Activated CD4-positive, alpha-beta T cell treated with anti-CD3 and anti-CD28 coated beads, Interleukin-2, amount 50 U/mL, for 16 hours (primary cell): ENCODE measurements around the gene RYR2.
A peak's percentile ranks its signal among the peaks of the same experiment; 100 is the strongest.

Source experiments
- DNase-seq: peaks from one replicate; pipeline ENCODE4 v3.0.0-alpha.2; 2020

RYR2 gene

DNA sequence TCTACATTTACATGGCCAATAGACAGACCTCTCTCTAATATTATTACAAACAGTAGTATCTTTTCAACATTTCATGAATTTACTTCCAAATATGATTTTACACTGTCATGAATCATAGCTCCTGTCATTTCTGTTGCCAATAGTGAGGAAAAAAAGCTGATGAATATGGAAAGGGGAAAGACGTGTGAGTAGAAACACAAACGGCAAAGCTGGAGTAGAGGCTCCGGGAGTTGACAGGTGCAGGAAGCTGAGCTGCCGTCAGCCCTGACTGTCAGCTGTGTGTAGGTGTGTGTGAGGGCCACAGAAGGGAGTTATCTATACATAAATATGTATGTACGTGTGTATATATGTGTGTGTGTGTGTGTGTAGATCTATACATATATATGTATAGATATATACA lies 431.9 kb downstream of the RYR2 start:
- no peak for DNase-seq

DNA sequence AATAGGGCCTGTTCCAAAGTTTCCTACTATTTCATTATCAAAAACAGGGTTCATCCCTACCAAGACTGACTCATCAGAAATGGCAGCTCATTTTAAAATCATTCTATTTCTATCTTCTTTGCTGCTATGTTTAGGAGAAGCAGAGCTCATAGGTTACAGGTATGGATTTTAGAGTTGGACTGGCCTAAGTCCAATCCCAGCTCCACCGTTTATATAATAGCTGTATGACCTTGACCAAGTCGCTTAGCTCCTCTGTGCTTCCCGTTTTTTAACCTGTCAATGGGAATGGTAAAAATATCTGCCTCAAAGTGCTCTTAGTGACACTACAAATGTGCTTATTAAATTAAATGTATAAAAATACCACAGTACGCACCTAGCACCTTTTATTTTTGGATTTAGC lies 436.1 kb downstream of the RYR2 start:
- no peak for DNase-seq

DNA sequence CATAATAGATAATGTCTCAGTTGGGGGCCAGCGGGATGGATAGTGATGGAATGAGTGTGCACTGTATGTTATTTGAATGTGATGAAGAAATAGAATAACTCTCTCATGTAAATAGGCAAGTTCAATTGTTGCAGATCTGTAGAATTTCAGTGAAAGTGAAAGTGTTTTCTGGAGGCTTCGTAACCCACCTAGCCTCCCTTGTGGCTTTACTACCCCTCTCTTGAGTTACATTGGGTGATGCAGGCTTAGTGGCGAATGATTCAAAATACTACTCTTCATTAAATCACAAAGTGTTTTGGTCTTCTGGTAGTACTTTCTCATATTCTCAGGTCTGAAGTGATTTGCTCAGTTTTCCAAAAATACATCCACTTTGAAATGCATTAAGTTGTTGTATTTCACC lies 436.9 kb downstream of the RYR2 start:
- no peak for DNase-seq

DNA sequence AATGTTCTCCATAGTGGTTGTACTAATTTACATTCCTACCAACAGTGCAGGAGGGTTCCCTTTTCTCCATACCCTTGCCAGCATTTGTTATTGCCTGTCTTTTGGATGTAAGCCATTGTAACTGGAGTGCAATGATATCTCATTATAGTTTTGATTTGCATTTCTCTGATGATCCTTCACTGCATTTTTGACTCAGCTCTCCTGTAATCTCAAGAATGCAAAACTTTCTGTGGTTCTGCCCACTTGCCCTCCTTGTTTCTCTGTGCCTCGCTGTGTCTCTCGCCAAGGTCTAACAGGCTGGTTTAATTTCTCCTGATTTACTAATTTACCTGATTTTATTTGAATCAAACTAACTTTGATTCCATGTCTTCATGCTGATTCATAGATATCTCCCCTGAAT lies 440.8 kb downstream of the RYR2 start:
- no peak for DNase-seq

DNA sequence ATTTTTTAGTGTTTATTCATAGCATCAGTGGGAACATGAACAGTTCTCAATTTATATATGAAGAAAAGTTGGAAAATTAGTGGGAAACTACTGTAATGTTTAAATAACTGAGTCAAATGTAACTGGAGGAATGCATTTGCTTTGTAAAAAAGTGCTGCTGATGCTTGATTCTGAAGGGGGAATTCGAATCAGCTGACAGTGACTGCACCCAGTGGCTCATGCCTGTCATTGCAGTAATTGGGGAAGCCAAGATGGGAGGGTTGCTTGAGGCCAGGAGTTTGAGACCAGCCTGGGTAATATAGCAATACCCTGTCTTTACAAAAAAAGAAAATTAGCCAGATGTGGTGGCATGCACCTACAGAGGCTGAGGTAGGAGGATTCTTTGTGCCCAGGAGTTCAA lies 450.4 kb downstream of the RYR2 start:
- no peak for DNase-seq

DNA sequence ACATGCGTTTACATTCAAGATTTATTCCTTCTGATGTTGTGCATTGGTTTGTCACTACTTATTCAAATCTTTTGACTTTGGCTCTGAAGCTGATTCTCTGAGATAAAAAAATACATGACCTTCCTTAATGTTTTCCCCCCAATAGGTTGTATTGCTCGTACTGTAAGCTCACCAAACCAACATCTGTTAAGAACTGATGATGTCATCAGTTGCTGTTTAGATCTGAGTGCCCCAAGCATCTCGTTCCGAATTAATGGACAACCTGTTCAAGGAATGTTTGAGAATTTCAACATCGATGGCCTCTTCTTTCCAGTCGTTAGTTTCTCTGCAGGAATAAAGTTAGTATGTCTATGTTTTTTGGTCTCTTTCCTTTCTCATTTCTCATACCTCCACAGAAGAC lies 458.6 kb downstream of the RYR2 start:
- no peak for DNase-seq

DNA sequence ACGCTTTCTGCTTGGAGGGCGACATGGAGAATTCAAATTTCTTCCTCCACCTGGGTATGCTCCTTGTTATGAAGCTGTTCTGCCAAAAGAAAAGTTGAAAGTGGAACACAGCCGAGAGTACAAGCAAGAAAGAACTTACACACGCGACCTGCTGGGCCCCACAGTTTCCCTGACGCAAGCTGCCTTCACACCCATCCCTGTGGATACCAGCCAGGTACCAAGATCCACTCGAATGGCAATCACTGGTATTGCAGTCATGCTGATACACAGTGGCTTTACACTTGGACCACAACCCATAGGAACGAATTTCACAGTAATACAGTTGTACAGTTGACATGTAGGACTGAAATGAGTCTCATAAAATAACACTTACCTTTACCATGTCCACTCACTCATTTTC lies 461.3 kb downstream of the RYR2 start:
- no peak for DNase-seq

DNA sequence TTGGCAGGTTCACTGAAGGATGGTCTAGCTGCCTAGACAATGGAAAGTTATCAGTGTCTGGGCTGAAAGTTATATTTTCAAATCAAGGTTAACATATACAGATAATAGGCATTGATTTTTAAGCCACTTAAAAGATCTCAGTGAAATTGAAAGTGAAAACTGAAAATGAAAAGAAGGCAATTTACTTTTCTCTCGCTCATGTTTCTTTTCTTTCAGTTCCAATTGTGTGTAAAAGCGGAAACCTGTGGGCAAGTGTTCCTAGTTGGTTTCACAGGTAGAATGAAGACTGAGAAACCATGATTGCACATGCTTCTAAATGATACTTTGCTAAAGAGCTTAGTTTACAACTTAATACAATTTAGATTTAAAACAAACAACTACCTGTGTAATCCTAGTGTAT lies 465.0 kb downstream of the RYR2 start:
- peak; percentile 44 for DNase-seq

DNA sequence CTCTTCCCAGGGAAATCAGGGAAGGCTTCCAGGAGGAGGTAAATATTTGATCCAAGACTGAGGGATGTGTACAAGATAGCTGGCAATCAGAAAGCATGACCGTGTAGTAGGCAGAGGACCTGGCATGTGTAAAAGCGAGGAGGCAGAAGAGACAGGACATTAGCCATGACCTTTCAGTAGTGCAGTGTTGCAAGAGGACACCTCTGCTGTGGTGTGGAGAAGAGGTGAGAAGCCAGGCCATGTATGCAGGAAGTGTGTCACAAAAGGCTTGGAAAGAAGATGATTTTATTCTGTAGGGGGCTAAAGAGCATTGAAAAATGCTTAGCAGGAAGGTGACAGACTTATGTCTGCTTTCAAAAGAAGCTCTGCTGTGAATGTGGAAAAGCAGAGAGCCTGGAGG lies 467.8 kb downstream of the RYR2 start:
- DNase-seq, result no peak

DNA sequence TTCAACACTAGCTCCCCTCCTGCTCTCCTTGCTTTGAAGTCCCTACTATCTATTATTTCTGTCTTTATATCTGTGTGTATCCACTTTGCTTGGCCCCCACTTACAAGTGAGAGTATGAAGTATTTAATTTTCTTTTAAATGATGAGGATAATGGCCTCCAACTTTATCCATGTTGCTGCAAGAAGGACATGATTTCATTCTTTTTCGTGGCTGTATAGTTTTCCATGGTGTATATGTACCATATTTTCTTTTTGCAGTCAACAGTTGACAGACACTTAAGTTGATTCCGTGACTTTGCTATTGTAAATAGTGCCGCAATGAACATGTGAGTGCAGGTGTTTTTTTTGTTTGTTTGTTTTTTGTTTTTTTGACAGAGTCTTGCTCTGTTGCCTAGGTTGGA lies 483.1 kb downstream of the RYR2 start:
- DNase-seq, result no peak

DNA sequence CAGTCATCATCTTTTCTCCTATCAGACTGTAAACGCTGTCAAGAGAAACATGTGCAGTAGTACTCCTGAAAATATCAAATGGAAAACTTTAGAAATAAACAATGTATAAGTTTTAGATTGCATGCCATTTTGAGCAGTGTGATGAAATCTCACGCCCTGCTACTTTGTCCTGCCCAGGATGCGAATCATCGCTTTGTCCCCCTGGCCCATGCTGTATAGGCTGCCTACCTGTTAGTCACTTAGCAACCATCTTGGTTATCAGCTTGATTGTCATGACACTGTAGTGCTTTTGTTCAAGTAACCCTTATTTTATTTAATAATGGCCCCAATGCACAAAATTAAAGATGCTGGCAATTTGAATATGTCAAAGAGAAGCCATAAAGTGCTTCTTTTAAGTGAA lies 485.8 kb downstream of the RYR2 start:
- DNase-seq, result no peak

DNA sequence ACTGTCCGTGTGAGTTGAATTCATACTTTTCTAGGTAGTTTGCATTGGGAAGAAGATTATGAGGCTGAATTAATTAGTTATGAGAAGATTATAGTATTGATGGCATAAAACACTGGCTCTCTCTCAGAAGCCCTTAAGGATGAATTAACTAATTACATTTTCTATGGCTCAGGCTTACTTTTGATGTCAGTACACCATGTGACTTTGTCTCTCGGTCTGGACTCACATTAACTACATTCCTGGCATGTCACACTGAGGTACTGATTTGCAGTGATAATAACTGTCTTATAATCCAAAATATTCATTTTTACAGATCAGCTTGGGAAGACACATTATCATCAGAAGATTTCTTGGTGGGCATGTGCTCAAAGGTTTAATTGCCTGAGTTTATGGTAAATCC lies 486.6 kb downstream of the RYR2 start:
- no peak for DNase-seq

DNA sequence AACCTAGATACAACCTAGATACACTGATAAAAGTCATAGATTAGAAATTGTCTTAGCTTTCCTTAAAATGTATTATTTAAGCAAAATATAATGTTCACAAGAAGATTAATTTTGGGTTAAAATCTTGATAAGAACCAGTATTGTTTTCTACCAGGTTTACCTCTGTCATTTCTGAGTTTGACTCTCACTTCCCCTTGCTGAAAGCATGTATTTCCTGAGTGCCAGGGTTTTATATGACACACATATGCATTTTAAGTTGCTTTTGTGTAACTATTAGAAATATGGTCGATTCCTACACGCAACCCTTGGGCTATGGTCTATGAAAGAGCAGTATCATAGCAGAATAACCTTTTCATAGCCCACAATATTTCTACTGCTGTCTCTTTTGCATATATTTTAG lies 497.1 kb downstream of the RYR2 start:
- DNase-seq, result no peak

DNA sequence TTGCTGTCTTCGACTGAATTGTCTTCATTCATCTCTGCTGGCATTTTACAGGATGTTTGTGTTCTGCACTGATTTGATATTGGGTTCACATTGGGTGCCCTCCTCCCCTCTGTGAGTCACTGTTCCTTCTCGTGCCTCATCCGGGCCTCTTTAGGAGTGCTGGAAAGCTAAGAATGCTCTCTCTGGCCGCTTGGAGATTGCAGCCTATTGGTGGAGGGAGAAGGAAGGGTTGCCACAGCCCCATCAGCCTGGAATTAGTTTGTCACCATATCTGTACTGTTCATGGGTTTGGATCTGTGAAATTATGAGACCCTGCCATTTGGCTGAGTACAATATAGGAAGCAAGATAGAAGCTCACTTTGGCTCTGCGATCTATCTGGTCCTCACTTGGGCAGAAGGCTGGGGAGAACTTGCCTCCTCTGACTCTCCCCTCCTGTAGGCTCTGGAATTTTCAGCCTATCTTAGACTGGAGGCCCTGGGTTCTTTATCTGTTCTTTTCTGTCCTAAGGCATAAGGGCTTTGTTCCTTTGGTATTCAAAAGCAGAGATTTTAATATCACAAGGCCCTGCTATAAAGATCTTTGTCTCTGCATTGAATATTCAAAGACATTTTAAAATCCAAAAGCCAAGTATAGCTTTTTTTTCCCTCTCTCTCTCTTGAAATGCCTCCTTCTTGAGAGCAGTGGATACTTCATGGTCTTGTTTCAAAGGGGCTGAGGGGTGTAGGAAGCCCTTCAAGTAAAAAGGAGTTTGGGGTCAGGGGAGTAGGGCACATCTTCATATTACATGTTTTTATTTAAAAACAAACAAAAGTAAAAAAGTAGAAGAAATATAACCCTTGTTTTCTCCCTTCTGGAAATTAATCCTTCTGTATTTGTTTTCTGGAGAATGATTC lies 500.8 kb downstream of the RYR2 start:
- no peak for DNase-seq

DNA sequence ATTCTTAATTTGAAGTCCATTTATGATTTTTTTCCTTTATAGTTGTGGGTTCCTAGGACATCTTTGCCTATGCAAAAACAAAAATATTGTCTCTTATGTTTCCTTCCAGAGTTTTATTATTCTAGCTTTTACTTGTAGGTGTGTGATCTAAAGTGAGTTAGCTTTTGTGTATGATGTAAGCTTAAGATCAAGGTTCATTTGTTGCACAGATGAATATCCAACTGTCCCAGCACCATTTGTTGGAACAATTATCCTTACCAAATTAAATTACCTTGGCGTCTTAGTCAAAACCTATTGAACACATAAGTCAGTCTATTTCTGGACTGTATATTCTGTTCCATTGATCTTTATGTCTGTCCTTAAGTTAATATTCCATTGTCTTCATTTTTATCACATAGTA lies 511.1 kb downstream of the RYR2 start:
- DNase-seq, result no peak

DNA sequence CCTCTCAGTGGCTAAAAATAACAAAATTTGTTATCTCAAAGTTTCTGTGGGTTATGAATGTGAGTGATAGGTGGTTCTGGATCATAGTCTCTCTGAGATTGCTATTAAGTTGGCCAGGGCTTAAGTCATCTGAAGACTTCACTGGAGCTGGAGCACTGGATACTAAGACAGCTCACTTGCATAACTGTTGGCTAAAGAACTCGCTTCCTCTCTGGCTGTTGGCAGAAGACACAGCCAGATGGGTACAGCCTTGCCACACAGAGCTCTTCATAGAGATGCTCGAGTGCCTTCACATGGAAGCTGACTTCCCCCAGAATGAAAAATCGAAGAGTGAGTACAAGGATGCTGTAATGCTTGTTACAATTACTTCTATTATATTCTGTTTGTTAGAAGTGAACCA lies 514.9 kb downstream of the RYR2 start:
- DNase-seq, result no peak

DNA sequence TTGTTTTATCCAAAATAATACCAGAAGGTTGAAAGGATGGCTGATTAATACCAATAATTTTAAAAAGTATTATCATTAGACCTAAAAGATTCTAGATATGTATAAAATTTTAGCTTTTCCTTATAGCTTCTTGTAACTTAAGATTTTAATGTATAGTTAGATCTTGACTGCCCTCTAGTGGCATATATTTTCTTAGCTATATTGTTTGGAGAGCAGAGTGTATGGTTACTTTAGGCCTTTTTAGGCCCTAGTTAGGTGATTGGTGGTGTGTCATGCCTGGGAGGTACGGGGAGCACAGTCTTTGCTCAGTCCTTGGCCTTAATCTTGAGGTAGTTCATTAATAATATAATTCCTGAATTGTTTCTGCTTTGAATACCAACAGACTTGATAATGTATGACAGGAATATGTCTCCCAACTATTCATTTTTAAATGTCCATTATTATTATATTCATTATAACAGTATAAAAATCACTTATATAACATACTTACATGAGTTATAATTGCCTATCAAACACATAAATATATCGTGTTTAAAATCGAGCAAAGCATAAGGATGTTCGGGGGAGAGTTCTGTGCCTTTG lies 520.3 kb downstream of the RYR2 start:
- DNase-seq, result peak; percentile 61

DNA sequence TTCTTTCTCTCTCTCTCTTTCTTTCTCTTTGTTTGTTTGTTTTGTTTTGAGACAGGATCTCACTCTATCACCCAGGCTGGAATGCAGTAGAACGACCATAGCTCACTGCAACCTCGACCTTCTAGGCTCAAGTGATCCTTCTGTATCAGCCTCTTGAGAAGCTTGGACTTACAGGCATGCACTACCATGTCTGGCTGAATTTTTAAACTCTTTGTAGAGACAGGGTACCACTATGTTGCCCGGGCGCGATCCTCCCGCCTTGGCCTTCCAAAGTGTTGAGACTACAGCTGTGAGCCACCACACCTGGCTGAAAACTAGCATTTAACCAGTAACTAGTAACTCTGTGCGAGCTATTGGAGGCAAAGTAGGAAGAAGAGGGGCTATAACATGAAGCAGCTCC lies 523.3 kb downstream of the RYR2 start:
- no peak for DNase-seq

DNA sequence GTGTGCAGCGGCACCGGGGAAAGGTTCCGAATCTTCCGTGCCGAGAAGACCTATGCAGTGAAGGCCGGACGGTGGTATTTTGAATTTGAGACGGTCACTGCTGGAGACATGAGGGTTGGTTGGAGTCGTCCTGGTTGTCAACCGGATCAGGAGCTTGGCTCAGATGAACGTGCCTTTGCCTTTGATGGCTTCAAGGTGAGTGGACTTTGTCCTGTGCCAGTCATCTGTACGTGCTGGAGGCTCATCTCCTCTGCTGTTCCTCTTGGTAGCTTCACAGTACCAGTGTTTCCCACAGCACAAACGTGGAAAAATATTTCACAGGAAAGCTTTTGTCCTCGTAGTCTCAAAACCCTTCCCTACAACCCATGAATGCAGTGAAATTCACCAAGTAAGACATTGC lies 524.6 kb downstream of the RYR2 start:
- no peak for DNase-seq

DNA sequence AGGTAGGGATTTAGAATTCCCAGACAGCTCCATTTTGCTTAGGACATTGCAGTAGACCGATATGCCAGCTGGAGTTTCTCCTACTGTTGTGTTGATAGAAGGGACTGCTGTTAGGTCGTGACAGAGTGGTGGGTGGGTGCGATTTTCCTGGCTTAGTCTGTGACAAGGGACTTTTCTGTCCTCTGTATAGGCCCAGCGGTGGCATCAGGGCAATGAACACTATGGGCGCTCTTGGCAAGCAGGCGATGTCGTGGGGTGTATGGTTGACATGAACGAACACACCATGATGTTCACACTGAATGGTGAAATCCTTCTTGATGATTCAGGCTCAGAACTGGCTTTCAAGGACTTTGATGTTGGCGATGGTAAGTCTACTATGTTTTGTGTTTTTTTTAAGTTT lies 527.0 kb downstream of the RYR2 start:
- no peak for DNase-seq

DNA sequence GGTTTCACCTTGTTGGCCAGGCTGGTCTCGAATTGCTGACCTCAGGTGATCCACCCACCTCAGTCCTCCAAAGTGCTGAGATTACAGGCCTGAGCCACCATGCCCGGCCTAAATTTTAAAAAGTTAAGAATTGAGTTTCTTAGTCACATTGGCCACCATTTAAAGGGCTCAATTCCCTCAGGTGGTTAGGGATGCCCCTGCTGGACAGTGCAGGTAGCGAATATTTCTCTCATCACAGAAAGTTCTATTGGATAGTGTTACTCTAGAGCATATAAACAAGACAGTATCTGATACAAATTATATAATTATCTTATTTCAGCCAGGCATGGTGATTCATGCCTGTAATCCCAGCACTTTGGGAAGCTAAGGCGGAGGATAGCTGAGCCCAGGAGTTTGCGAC lies 528.5 kb downstream of the RYR2 start:
- no peak for DNase-seq

DNA sequence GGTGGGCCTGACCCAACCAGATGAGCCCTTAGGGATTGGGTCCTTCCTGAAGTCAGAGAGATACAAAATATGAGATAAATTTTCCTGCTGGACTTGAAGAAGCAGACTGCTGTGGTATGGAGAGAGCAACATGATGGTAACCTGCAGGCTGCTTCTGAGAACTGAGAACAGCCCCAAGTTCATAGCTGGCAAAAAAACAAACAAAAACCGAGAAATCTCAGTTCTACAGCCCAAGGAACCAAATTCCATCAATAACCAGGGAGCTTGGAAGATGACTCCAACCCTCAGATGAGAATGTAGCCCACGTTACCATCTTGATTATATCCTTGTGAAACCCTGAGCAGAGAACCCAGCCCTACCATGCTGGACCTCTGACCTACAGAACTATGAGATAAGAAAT lies 532.6 kb downstream of the RYR2 start:
- DNase-seq, result no peak

DNA sequence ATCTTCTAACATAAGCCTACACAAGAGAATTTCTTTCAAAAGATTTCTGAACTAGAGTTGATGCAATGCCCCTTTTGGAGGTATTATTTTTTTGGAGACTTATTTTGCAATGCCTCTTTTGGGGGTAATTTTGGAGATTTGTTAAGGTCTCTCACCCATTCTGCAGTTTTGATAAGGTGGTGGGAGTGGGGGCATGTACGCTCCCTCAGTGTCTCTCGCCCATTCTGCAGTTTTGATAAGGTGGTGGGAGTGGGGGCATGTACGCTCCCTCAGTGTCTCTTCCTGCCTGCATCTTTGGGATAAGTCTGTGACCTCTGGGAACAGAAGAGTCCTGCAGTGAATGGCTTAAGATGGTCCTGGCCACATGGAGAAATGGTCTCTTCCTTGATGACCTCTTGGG lies 536.6 kb downstream of the RYR2 start:
- DNase-seq, result no peak

DNA sequence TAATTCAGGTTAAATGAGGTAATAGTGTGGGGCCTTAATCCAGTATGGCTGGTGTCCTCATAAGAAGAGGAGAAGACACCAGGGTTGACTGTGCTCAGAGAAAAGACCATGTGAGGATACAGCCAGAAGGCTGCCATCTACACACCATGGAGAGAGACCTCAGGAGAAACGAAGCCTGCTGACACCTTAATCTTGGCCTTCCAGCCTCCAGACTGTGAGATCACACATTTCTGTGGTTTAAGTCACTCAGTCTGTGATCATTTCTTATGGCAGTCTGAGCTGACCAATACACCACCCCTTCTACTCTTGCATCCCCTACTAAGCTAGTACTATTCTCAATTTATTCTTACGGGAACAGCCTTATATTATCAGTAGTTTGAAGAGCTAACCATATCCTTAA lies 538.7 kb downstream of the RYR2 start:
- no peak for DNase-seq

DNA sequence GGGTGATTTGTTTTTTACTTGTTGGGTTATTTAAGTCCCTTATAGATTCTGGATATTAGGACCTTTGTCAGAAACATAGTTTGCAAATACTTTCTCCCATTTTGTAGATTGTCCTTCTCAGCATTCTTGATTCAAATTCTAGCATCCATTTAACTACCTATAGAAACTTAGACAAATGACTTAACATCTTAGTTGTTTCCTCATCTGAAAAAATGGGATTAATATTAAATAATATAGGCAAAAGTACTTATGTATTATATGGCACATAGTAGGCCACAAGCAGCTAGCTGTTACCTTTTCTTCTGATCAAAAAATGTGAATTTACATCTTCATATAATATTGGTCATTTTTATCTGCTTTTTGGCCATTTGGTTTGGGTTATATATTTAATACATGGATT lies 541.3 kb downstream of the RYR2 start:
- no peak for DNase-seq
